Stomach (tissue), 9 donors: Measurements from ENCODE around the gene SUMO3. TPM values are rescaled to one million over a fixed set of nuclear protein-coding genes. Genes with fewer than 3 reads are reported as not detected.
A peak's percentile ranks its signal among the peaks of the same experiment; 100 is the strongest.

Experiments
- DNase-seq, 2 donors: peaks; one replicate each; pipeline versions ENCODE4 v3.0.0 to v3.0.0-alpha.2; 2013 to 2019
- H3K27ac ChIP-seq, 5 donors: fragments of 200-600 bp in 4 of 5; sonication (generic) in 4 of 5; one replicate each; pipeline ENCODE4 v1.5.1; 2013 to 2019; ENCODE audit warnings: mild to moderate bottlenecking in 1 of 5, moderate library complexity in 1 of 5
- H3K27me3 ChIP-seq, 3 donors: fragments of 200-600 bp; sonication (generic); one replicate each; pipeline ENCODE4 v1.5.1; 2017 to 2019; ENCODE audit warnings: mixed run types in 1 of 3
- H3K36me3 ChIP-seq, 4 donors: fragments of 200-600 bp; sonication (generic); 1 replicate in 3 of 4; 2 replicates in 1 of 4; pipeline ENCODE4 v1.5.1; 2016 to 2019
- H3K4me1 ChIP-seq, 4 donors: fragments of 200-600 bp; sonication (generic); one replicate each; pipeline ENCODE4 v1.5.1; 2016 to 2019
- H3K4me3 ChIP-seq, 4 donors: fragments of 200-600 bp; sonication (generic) in 3 of 4; one replicate each; pipeline ENCODE4 v1.5.1; 2016 to 2019; ENCODE audit warnings: mild to moderate bottlenecking in 1 of 4
- H3K9me3 ChIP-seq, 4 donors: fragments of 200-600 bp; sonication (generic); one replicate each; pipeline ENCODE4 v1.5.1; 2016 to 2019
- EP300 ChIP-seq: sonication (generic); formaldehyde crosslinking; IDR thresholded peaks from one replicate; pipeline ENCODE4 v1.6.1; 2017; ENCODE audit warnings: antibody characterized with exemption
- POLR2A ChIP-seq, 4 donors: fragments of 450-650 bp; IDR thresholded peaks; one replicate each; pipeline ENCODE4 v1.6.1; 2016; ENCODE audit warnings: antibody characterized with exemption in 4 of 4, control low read depth in 2 of 4, mild to moderate bottlenecking in 1 of 4, moderate library complexity in 1 of 4
- POLR2AphosphoS5 ChIP-seq, 3 donors: sonication (generic); formaldehyde crosslinking; IDR thresholded peaks; one replicate each; pipeline ENCODE4 v1.6.1; 2016; ENCODE audit warnings: antibody characterized with exemption in 3 of 3
- WGBS, 5 donors: extraction: QIAGEN DNeasy Blood & Tissue Kit in 3 of 5; methylation state at CpG; one replicate each; pipeline versions ENCODE4 v1.1.5 to v1.1.7; 2013 to 2018; 5-methylcytosine and 5-hydroxymethylcytosine counted together
- intact Hi-C: fragments of 100-400 bp; cut with DNase I; formaldehyde crosslinking; loops from one replicate; pipeline ENCODE4 v1.15.1; 2023; ENCODE audit warnings: low total_unique reads
- polyA plus RNA-seq, 3 donors: library from polyadenylated mRNA; stranded (reverse); fragments of 200-250 nt; gene quantifications; one replicate each; pipeline ENCODE4 v1.2.3, GENCODE V29; 2013
- total RNA-seq, 5 donors: library from RNA; depleted of rRNA; stranded (reverse); fragments of >200 nt; gene quantifications; one replicate each; pipeline versions ENCODE4 v1.1.0 to v1.2.3, GENCODE V29; 2014 to 2016
- TF ChIP-seq, protein P1 (sequence below), 7 experiments: fragments of 450-650 bp in 4 of 7; fragments of 200-600 bp in 3 of 7; sonication (generic) in 3 of 7; IDR thresholded peaks; one replicate each; pipeline ENCODE4 v1.5.1; 2016 to 2019; ENCODE audit warnings: antibody characterized with exemption in 7 of 7, control low read depth in 2 of 7, mild to moderate bottlenecking in 1 of 7
- donor health status: healthy with polysubstance abuse.
- donor health status: Bipolar disorder and iron deficiency.
- donor health status: healthy.

SUMO3 gene
- total and polyA plus RNA-seq, 8 donors: 29.5 to 95.9 (median 55.8) TPM

DNA sequence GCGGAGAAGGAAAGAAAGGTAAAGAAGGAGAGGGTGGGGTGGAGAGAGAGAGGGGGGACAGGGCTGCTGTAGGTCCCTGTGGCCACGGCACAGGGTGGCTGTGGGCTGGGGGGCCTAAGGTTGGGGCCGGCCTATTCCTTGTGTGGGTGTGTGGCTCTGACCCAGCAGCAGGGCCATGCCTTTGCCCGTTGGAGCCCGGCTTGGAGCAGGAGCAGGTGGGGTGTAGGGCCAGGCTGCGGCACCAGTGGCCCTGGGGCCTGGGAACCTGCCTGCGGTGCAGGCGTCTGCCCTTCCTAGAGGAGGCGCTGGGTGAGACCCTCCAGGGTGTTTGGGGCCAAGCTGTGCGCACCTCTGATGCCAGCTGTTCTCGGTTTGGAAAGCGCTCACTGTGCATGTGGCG is 19.7 kb upstream of the SUMO3 start:
- Histone ChIP-seq H3K4me1 (peaks cover 0 to 16% (median 9%) of the 10 kb centered on the region in 4 donors), H3K9me3 (no peaks in the 10 kb centered on the region), H3K27ac (no peak overlapping the region), H3K4me3 (no peak overlapping the region), H3K27me3 (peaks cover 0 to 39% (median 0%) of the 10 kb centered on the region in 3 donors), H3K36me3 (no peaks in the 10 kb centered on the region)
- no peak for TF ChIP-seq EP300
- TF ChIP-seq POLR2A (IDR thresholded peaks at IDR 0.05): no peak
- TF ChIP-seq, protein P1, sequence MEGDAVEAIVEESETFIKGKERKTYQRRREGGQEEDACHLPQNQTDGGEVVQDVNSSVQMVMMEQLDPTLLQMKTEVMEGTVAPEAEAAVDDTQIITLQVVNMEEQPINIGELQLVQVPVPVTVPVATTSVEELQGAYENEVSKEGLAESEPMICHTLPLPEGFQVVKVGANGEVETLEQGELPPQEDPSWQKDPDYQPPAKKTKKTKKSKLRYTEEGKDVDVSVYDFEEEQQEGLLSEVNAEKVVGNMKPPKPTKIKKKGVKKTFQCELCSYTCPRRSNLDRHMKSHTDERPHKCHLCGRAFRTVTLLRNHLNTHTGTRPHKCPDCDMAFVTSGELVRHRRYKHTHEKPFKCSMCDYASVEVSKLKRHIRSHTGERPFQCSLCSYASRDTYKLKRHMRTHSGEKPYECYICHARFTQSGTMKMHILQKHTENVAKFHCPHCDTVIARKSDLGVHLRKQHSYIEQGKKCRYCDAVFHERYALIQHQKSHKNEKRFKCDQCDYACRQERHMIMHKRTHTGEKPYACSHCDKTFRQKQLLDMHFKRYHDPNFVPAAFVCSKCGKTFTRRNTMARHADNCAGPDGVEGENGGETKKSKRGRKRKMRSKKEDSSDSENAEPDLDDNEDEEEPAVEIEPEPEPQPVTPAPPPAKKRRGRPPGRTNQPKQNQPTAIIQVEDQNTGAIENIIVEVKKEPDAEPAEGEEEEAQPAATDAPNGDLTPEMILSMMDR (IDR thresholded peaks at IDR 0.05): no peak
- TF ChIP-seq POLR2AphosphoS5 (IDR thresholded peaks at IDR 0.05): no peak
- 87 to 96% (median 92%) methylated on average over 7 to 13 of the region's 13 CpGs for WGBS, 5 donors
- intact Hi-C loops: no loop called here
- DNase-seq: no peak

DNA sequence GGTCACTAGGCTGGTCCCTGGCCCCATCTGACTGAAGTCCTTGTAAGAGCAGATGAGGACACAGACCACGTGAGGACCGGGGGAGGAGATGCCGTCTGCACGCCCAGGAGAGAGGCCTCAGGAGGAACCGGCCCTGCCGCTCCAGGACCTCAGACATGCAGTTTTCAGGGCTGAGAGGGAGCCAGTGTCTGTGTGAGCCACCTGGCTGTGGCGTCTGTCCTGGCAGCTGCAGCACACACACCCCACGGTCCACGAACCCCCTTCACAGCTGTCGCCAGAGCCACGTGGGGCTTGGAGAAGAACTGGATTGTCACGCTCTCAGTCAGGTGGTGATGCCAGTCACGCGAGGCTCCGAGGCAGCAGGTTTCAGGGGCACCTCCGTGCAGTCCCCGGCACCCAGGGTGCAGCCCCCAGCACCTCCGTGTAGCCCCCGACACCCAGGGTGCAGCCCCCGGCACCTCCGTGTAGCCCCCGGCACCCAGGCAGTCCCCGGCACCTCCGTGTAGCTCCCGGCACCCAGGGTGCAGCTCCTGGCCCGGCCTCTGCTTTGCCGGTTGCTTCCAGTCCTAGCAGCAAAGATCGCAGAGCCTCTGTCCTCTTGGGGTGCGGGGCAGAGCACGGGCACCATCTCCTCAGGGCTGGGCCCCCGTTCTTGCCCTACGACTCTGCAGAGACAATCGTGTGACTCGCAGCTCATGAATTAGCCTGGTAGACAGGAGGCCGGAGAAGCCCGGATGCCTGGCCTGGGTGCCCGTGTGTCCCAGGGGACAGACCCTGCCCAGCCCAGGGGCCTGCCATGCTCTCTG is 19.0 kb upstream of the SUMO3 start:
- TF ChIP-seq, protein P1 (IDR thresholded peaks at IDR 0.05): no peak
- no peak for TF ChIP-seq POLR2AphosphoS5 (IDR thresholded peaks at IDR 0.05)
- TF ChIP-seq EP300: no peak
- TF ChIP-seq POLR2A (IDR thresholded peaks at IDR 0.05): no peak
- intact Hi-C loops: no loop called here
- WGBS, 5 donors: 58 to 86% (median 72%) methylated on average over 24 to 37 of the region's 37 CpGs
- H3K4me3 ChIP-seq: no peak overlapping the region
- H3K36me3 ChIP-seq: no peaks in the 10 kb centered on the region
- peaks cover 0 to 16% (median 9%) of the 10 kb centered on the region in 4 donors for H3K4me1 ChIP-seq
- H3K9me3 ChIP-seq: no peaks in the 10 kb centered on the region
- DNase-seq: peak in 1 of 2 donors; percentile 72
- H3K27me3 ChIP-seq: peaks cover 0 to 33% (median 0%) of the 10 kb centered on the region in 3 donors
- no peak overlapping the region for H3K27ac ChIP-seq

DNA sequence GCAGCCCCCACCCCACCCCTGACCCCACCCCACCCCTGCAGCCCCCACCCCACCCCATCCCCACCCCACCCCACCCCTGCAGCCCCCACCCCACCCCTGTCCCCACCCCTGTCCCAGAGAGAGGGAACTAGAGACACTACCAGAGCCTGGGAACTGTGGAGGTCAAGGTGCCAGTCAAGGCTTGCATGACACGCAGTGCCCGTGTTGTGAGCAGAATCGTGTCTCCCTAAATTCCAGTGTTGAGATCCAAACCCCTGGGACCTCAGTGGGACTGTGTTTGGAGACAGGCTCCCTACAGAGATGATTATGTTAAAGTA is 18.4 kb upstream of the SUMO3 start:
- Histone ChIP-seq H3K27me3 (peaks cover 0 to 29% (median 0%) of the 10 kb centered on the region in 3 donors), H3K4me1 (peaks cover 0 to 16% (median 9%) of the 10 kb centered on the region in 4 donors), H3K4me3 (no peak overlapping the region), H3K36me3 (no peaks in the 10 kb centered on the region), H3K9me3 (no peaks in the 10 kb centered on the region), H3K27ac (no peak overlapping the region)
- no peak for TF ChIP-seq POLR2AphosphoS5 (IDR thresholded peaks at IDR 0.05)
- no peak for TF ChIP-seq EP300
- TF ChIP-seq, protein P1 (IDR thresholded peaks at IDR 0.05): no peak
- no peak for TF ChIP-seq POLR2A (IDR thresholded peaks at IDR 0.05)
- WGBS, 5 donors: 37 to 57% (median 40%) methylated on average over 3 of the region's 3 CpGs; no CpG with 5 or more reads in 2 of the 5 donors
- intact Hi-C loops: no loop called here
- DNase-seq: no peak

DNA sequence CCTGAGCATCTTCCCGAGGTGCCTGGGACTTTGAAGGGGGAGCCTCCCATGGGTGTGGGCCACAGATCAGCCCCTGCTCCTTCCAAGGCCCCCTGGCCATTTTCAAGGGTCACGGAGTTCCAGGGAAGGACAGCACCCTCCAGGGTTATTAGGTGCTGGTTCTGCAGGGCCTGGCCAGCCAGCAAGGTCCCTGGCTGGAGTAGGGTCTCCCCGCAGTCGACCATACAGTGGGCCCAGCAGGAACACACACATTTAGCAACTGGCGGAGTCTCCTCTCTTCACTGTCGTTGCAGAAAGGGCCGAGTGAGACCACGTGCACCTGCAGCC is 17.7 kb upstream of the SUMO3 start:
- H3K27me3 ChIP-seq: peaks cover 0 to 22% (median 0%) of the 10 kb centered on the region in 3 donors
- H3K4me1 ChIP-seq: peaks cover 0 to 16% (median 9%) of the 10 kb centered on the region in 4 donors
- DNase-seq: no peak
- WGBS, 5 donors: 70 to 76% (median 73%) methylated on average over 2 to 8 of the region's 8 CpGs
- H3K9me3 ChIP-seq: no peaks in the 10 kb centered on the region
- no peak overlapping the region for H3K4me3 ChIP-seq
- H3K27ac ChIP-seq: no peak overlapping the region
- H3K36me3 ChIP-seq: no peaks in the 10 kb centered on the region
- intact Hi-C loops: no loop called here
- no peak for TF ChIP-seq POLR2AphosphoS5 (IDR thresholded peaks at IDR 0.05)
- TF ChIP-seq, protein P1 (IDR thresholded peaks at IDR 0.05): no peak
- TF ChIP-seq EP300: no peak
- no peak for TF ChIP-seq POLR2A (IDR thresholded peaks at IDR 0.05)
